Measurements from ENCODE around the gene AK3.

- TF ChIP-seq CTCF (IDR thresholded peaks at IDR 0.05) (no peak), POLR2A (IDR thresholded peaks at IDR 0.05) (no peak)
Observed at GRCh38 chr9:4768681-4769080, 27.7 kb upstream of the AK3 start.
